Stimulated activated naive CD8-positive, alpha-beta T cell treated with anti-CD3 and anti-CD28 coated beads, Interleukin-15, Interleukin-2, amounts not matched to agents 100 ng/mL and 50 ng/mL, for 24 hours (primary cell): ENCODE measurements around the gene MYL3.
A peak's percentile ranks its signal among the peaks of the same experiment; 100 is the strongest.

Source experiments
- H3K27ac Mint-ChIP-seq: one replicate; pipeline ENCODE4 v1.8.0; 2021; ENCODE audit warnings: mild to moderate bottlenecking, mixed read lengths
- H3K27me3 Mint-ChIP-seq: one replicate; pipeline ENCODE4 v1.8.0; 2021; ENCODE audit warnings: mixed read lengths
- H3K36me3 Mint-ChIP-seq: one replicate; pipeline ENCODE4 v1.8.0; 2021; ENCODE audit warnings: low read depth, mixed read lengths
- H3K4me1 Mint-ChIP-seq: one replicate; pipeline ENCODE4 v1.8.0; 2021; ENCODE audit warnings: low read depth, mixed read lengths
- H3K4me3 Mint-ChIP-seq: one replicate; pipeline ENCODE4 v1.8.0; 2021; ENCODE audit warnings: mild to moderate bottlenecking, mixed read lengths
- H3K9me3 Mint-ChIP-seq: one replicate; pipeline ENCODE4 v1.8.0; 2021; ENCODE audit warnings: mixed read lengths

Gene MYL3

GRCh38 chr3:46856576-46857471 is 6.4 kb downstream of the MYL3 start:
- Mint-ChIP-seq H3K27ac (no peak overlapping the region), H3K4me3 (no peak overlapping the region)

DNA sequence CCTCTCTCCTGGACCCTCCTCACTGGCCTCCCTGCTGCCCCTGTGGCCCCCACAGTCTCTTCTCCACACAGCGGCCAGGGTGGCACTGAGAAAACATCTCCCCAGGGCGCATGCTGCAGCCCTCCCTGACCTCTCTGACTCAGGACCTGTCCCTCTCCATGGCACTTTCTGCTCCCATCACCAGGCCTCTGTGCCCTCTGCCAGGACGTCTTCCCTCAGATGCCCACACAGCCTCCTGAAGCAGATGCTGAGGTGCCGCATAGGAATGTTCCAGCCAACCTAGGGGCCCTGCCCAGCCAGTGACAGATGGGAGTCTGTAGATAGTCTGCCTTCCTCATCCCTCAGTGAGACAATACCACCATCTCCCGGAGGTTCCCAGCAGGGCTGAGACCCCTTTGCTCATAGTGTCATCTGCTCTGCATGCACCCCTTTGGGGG is 8.7 kb downstream of the MYL3 start:
- Mint-ChIP-seq H3K36me3 (no peaks in the 10 kb centered on the region), H3K27me3 (no peaks in the 10 kb centered on the region), H3K4me3 (no peak overlapping the region), H3K9me3 (no peaks in the 10 kb centered on the region), H3K4me1 (no peaks in the 10 kb centered on the region), H3K27ac (no peak overlapping the region)

More at GRCh38 chr3:46856576-46857471, 6.4 kb downstream of the MYL3 start:
- H3K9me3 Mint-ChIP-seq: no peaks in the 10 kb centered on the region
- H3K36me3 Mint-ChIP-seq: no peaks in the 10 kb centered on the region
- H3K27me3 Mint-ChIP-seq: no peaks in the 10 kb centered on the region
- no peaks in the 10 kb centered on the region for H3K4me1 Mint-ChIP-seq

- Mint-ChIP-seq H3K4me3 (no peak overlapping the region), H3K27ac (no peak overlapping the region), H3K27me3 (no peaks in the 10 kb centered on the region), H3K4me1 (no peaks in the 10 kb centered on the region), H3K36me3 (no peaks in the 10 kb centered on the region), H3K9me3 (no peaks in the 10 kb centered on the region)
Observed at GRCh38 chr3:46853441-46854415, 9.5 kb downstream of the MYL3 start.

DNA sequence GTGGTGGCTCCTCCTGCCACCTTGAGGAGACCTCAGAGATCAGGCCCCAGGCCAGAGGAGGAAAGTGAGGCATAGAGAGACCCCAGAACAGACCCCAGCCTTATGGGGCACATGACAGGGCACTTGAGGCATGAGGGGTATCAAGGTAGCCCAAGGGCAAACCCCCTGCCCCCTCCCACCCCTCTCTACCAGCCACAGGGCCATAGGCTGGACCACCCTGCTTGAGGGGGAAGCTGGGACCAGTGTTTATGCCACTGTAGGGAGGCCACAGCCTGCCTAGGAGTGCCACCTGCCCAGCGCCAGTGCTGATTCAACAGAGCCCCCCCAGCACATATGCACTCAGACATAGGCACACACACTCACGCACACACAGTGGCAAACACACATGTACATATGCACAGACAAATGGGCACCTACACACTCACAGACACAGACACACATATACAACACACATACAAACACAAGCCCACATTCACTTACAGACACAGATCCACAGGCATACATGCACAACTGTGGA is 10.3 kb downstream of the MYL3 start:
- Mint-ChIP-seq H3K36me3 (no peaks in the 10 kb centered on the region), H3K27ac (no peak overlapping the region), H3K9me3 (no peaks in the 10 kb centered on the region), H3K4me1 (no peaks in the 10 kb centered on the region), H3K27me3 (no peaks in the 10 kb centered on the region), H3K4me3 (no peak overlapping the region)

- Mint-ChIP-seq H3K36me3 (no peaks in the 10 kb centered on the region), H3K27ac (no peak overlapping the region), H3K27me3 (no peaks in the 10 kb centered on the region), H3K4me3 (no peak overlapping the region), H3K4me1 (no peaks in the 10 kb centered on the region), H3K9me3 (no peaks in the 10 kb centered on the region)
Observed at GRCh38 chr3:46852334-46852720, 10.9 kb downstream of the MYL3 start.

DNA sequence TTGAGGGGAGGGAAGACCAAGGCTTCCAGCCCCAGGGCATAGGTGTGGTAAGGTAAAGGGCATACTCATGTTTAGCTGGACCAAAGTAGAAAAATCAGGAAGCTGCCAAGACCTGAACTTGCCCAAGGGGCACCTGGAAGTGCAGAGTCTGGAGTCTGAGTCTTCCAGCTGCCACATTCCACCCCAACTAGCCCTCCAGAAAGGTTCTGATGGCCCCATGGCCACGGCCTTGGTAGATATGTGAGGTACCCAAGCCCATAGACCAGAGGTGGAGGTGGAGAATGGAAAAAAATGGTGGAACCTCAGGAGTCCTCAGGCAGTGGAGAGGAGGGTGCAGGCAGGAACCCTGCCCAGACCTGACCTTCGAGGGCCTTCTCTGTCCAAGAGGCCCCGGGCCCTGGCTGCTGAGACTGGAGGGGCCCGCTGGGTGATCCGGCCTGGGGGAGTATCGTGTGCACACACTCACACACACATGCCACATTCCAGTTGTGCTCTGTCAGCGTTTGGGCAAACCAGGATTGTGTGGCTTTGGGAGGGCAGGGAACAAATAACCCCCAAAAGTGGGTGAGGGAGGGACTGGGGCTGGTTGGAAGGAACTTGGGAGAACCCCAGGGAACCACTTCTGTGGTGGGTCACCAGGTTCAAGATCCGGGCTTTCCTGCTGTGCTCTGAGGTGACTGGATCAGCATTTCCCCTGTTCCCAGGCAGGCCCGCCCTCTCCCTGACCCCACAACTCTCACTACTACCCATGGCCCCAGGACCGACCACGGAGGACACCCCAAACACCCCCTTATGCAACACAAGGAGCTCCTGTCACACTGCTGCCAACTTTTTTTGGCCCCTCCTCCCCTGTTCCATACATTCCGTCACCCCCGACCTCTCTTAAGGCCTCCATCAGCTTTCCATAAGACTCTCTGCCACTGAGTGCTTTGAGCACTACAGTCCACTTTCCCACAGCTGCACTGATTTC is 11.6 kb downstream of the MYL3 start:
- Mint-ChIP-seq H3K4me1 (no peaks in the 10 kb centered on the region), H3K4me3 (no peak overlapping the region), H3K27ac (no peak overlapping the region), H3K36me3 (no peaks in the 10 kb centered on the region), H3K27me3 (no peaks in the 10 kb centered on the region), H3K9me3 (no peaks in the 10 kb centered on the region)

GRCh38 chr3:46850468-46850779 is 12.8 kb downstream of the MYL3 start:
- no peaks in the 10 kb centered on the region for H3K9me3 Mint-ChIP-seq
- no peak overlapping the region for H3K27ac Mint-ChIP-seq
- H3K4me1 Mint-ChIP-seq: peaks cover 2% of the 10 kb centered on the region
- no peaks in the 10 kb centered on the region for H3K27me3 Mint-ChIP-seq
- H3K36me3 Mint-ChIP-seq: no peaks in the 10 kb centered on the region
- no peak overlapping the region for H3K4me3 Mint-ChIP-seq

DNA sequence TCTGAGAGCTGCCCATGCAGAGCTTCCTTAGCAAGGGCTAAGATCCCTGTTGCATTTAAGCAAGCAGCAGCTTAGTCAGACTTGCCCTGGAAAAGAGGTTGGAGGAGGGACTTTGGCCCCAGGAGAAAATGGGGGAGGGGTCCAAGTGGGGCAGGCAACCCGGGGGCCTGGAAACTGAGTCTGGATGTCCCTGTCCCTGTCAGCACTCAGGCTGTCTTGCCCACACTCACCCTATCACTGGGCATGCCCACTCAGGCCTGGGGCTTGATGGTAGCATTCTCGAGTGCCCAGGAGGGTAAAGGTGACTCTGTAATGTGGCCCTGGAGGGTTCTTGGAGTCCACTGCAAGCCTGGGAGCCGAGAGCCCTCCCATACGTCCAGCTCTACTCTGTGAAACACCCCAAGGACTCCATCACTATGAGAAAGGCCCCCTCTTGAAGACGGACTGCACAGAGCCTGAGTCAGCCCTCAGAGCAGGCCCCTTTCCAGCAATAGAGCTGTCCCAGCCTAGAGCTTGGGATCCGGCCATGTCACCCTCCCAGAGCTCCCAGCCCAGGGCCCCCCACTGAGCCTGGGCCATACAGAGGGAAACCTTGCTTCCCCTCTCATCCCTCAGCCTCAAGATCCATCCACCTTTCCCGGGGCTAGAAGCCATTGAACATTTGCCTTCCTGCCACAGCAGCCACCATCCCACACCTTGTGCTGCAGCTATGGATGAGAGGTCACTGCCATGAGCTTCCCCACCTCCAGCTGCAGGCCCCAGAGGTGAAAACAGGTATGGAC is 13.4 kb downstream of the MYL3 start:
- peaks cover 7% of the 10 kb centered on the region for H3K4me1 Mint-ChIP-seq
- no peak overlapping the region for H3K27ac Mint-ChIP-seq

DNA sequence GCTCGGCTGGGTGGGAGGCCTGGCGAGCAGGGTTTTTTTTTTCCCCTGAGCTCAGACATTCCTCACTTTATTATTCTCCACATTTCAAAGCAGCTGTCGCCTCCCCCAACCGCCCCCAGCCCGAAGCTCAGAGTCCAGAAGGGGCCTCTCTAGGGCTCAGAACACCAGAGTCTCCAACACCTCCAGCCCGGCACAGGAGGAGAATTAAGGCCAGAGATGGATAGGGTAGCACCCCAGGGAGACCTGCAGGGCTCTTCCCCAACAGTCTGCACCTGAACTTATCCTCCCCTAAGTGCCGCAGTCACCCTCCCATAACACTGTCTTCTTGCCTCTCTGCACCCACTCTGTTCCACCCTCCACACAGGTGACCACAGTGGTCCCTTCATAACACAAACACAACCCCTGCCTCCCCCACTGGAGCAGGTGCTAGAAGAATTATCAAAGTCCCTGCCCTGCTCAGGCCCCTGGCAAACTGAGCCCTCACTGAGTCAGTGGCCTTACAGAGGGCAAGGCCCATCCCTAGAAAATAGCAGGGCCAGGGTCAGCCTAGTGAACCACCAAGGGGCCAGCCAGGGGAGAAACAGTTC is 14.1 kb downstream of the MYL3 start:
- no peaks in the 10 kb centered on the region for H3K36me3 Mint-ChIP-seq
- no peak overlapping the region for H3K4me3 Mint-ChIP-seq

More for the DNA sequence above, 13.4 kb downstream of the MYL3 start:
- H3K9me3 Mint-ChIP-seq: no peaks in the 10 kb centered on the region
- H3K36me3 Mint-ChIP-seq: no peaks in the 10 kb centered on the region
- no peak overlapping the region for H3K4me3 Mint-ChIP-seq
- H3K27me3 Mint-ChIP-seq: no peaks in the 10 kb centered on the region

DNA sequence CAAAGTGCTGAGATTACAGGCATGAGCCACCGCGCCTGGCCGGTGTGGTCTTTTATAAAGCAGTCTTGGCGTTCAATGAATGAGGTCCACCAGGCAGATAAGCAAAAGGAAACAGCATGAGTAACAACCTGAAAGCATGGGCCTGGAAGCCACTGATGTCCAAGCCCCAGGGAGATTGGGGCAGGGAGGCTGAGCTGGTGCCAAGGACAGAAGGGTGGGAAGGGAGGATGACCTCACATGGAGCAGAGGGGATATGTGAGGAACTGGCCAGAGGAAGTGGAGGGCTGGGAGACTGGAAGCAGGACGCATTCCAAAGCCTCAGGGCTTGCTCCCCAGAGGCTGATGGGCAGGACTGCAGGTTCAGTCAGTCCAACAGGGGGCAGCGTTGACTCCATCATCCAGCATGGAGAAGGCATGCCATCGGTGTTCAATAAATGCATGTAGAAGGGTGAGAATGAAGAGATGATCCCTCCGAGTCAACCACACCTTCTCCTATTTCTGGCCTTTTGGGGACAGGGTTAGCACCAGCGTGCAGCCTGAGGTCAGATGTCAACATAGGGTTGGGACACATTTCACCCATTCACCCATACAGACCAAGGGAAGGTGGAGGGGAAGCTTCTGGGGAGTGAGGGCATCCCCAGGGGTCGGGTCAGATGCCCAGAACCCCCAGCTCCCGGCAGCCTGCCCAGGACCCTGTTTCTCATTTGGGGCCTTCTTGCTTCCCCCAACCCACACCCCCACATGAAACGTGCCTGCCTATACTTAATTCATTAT is 14.8 kb downstream of the MYL3 start:
- Mint-ChIP-seq H3K27ac (no peak overlapping the region), H3K4me1 (peaks cover 7% of the 10 kb centered on the region), H3K4me3 (no peak overlapping the region), H3K27me3 (no peaks in the 10 kb centered on the region), H3K9me3 (no peaks in the 10 kb centered on the region), H3K36me3 (no peaks in the 10 kb centered on the region)

More for the DNA sequence above, 14.1 kb downstream of the MYL3 start:
- H3K27me3 Mint-ChIP-seq: no peaks in the 10 kb centered on the region
- H3K9me3 Mint-ChIP-seq: no peaks in the 10 kb centered on the region
- no peak overlapping the region for H3K27ac Mint-ChIP-seq
- H3K4me1 Mint-ChIP-seq: peaks cover 7% of the 10 kb centered on the region

GRCh38 chr3:46847744-46848143 is 15.5 kb downstream of the MYL3 start:
- peaks cover 7% of the 10 kb centered on the region for H3K4me1 Mint-ChIP-seq
- no peaks in the 10 kb centered on the region for H3K27me3 Mint-ChIP-seq
- H3K9me3 Mint-ChIP-seq: no peaks in the 10 kb centered on the region
- H3K27ac Mint-ChIP-seq: no peak overlapping the region
- no peaks in the 10 kb centered on the region for H3K36me3 Mint-ChIP-seq
- H3K4me3 Mint-ChIP-seq: no peak overlapping the region

- no peaks in the 10 kb centered on the region for H3K36me3 Mint-ChIP-seq
Observed at GRCh38 chr3:46846624-46847542, 16.4 kb downstream of the MYL3 start.

More at GRCh38 chr3:46846624-46847542, 16.4 kb downstream of the MYL3 start:
- Mint-ChIP-seq H3K4me1 (peaks cover 7% of the 10 kb centered on the region), H3K4me3 (peak overlapping the region; percentile 35), H3K27ac (no peak overlapping the region), H3K27me3 (no peaks in the 10 kb centered on the region), H3K9me3 (peaks cover under 1% of the 10 kb centered on the region)
